Pancreas (tissue), 10 donors: ENCODE measurements around the gene ATXN7L2. TPM values are rescaled to one million over a fixed set of nuclear protein-coding genes. Genes with fewer than 3 reads are reported as not detected.

ENCODE experiments used
- ATAC-seq, 4 donors: fragments of 200-7000 bp; cut with Tn5 transposase; one replicate each; pipeline versions ENCODE4 v1.8.0 to v1.9.1; 2020; ENCODE audit warnings: mild to moderate bottlenecking in 4 of 4, moderate library complexity in 4 of 4
- DNase-seq, 6 donors: peaks; one replicate each; pipeline ENCODE4 v3.0.0-alpha.2; 2020
- FAIRE-seq: peaks from 2 replicates; lab custom pipeline; 2012; peaks lifted over from hg19 to GRCh38; lab: Jason Lieb, UNC
- H3K27ac ChIP-seq, 4 donors: fragments of 200-600 bp; sonication (generic); 1 replicate in 3 of 4; 2 replicates in 1 of 4; pipeline versions ENCODE4 v1.5.0 to v1.8.0; 2020
- H3K27me3 ChIP-seq, 4 donors: fragments of 200-600 bp; one replicate each; pipeline ENCODE4 v1.8.0; 2021
- H3K36me3 ChIP-seq, 3 donors: fragments of 200-600 bp; sonication (generic) in 1 of 3; one replicate each; pipeline versions ENCODE4 v1.5.0 to v1.8.0; 2020 to 2021
- H3K4me1 ChIP-seq, 3 donors: fragments of 200-600 bp; one replicate each; pipeline ENCODE4 v1.8.0; 2021
- H3K4me3 ChIP-seq, 4 donors: fragments of 200-600 bp; sonication (generic) in 2 of 4; one replicate each; pipeline versions ENCODE4 v1.5.0 to v1.8.0; 2020 to 2021
- H3K9me3 ChIP-seq, 4 donors: fragments of 200-600 bp; one replicate each; pipeline ENCODE4 v1.8.0; 2021
- CTCF ChIP-seq, 4 donors: fragments of 200-600 bp; sonication (generic) in 3 of 4; IDR thresholded peaks; one replicate each; pipeline versions ENCODE4 v1.5.0 to v1.8.0; 2021; ENCODE audit warnings: antibody characterized with exemption in 4 of 4
- WGBS, 2 donors: extraction: QIAGEN DNeasy Blood & Tissue Kit; methylation state at CpG; one replicate each; pipeline ENCODE4 v1.1.7; 2013; 5-methylcytosine and 5-hydroxymethylcytosine counted together
- intact Hi-C, 3 donors: fragments of 100-400 bp; cut with DNase I; formaldehyde crosslinking; loops; one replicate each; pipeline versions ENCODE4 v1.11.1 to v1.14.2; 2022
- polyA plus RNA-seq, 2 donors: library from polyadenylated mRNA; stranded (reverse); fragments of 200-250 nt; gene quantifications; one replicate each; pipeline ENCODE4 v1.2.3, GENCODE V29; 2013
- total RNA-seq, 6 donors: library from RNA; stranded (reverse); fragmentation: NEBNext Ultra II Directional in 4 of 6; extraction: Animal tissue kit (Norgen Biotek cat#: 25700) in 4 of 6; gene quantifications; one replicate each; pipeline versions ENCODE4 v1.2.1 to v1.2.4, GENCODE V29; 2021 to 2023
- donor health status: healthy with polysubstance abuse.
- donor health status: DM: no; HTN: no; CAD: no; lungs with moderate emphysema.
- donor health status: DM: no; HTN: no; CAD: no.
- donor health status: control.
- donor health status: control.
- donor health status: Bipolar disorder and iron deficiency.
- donor health status: DM: yes; HTN: yes; CAD: no.
- donor health status: DM: no; HTN: no; CAD: no.
- donor health status: DM: no; HTN: no; CAD: no.
- donor health status: DM: yes; HTN: yes; CAD: no.

Gene ATXN7L2, protein sequence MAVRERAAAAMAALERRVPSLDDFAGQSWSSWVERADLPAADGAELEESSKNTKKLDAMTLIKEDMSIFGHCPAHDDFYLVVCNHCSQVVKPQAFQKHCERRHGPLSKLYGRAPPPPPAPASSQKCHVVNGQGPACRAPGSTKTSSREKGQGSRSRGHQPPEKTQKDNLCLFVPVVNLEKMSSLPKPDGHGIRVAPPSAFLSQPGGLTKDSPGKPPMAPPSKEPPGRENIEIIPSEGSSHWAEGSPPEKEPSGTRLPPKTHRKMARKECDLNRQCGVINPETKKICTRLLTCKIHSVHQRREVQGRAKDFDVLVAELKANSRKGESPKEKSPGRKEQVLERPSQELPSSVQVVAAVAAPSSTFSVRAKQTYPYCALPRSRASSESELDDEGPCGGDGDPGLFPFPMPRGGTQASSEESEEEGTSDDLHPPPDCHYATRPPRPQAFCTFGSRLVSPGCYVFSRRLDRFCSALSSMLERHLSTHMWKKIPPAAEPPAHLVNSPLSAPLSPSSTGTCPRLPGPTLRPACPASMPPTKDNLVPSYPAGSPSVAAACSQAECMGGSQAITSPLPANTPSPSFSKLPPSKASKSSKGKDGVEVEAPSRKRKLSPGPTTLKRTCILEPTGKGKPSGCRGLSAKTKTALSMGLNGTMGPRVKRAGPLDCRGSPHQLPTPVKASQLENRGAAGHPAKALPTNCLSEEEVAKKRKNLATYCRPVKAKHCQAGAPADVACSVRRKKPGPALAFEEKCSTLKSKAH
- total RNA-seq = 1 to 10 TPM; 1.1 to 3.5 (median 1.7) TPM
- 10 to 100 TPM; 15.2 to 15.7 TPM for polyA plus RNA-seq

GRCh38 chr1:109483672-109484518 is at the start of gene ATXN7L2:
Gene ATXN7L2, plus strand, starts transcription at chr1:109483905. Its CDS starts 49 bp downstream, at chr1:109483954.
- WGBS, 2 donors = 0 to 1% methylated on average over 46 to 73 of the region's 73 CpGs

GRCh38 chr1:109434484-109434883 is 49.2 kb upstream of the ATXN7L2 start:
- Histone ChIP-seq H3K27ac (no peak overlapping the region), H3K9me3 (no peaks in the 10 kb centered on the region), H3K27me3 (no peaks in the 10 kb centered on the region), H3K4me1 (no peaks in the 10 kb centered on the region), H3K36me3 (no peaks in the 10 kb centered on the region), H3K4me3 (no peak overlapping the region)
- ATAC-seq (no peak), DNase-seq (no peak), FAIRE-seq (no peak)
- no peak for TF ChIP-seq CTCF (IDR thresholded peaks at IDR 0.05)
- 79 to 84% methylated on average over 1 of the region's 1 CpG for WGBS, 2 donors
- intact Hi-C loops = no loop called here

More at GRCh38 chr1:109483672-109484518, at the start of gene ATXN7L2:
- FAIRE-seq (no peak), DNase-seq (peak; percentile 92 to 98 (median 95)), ATAC-seq (peak; percentile 93 to 98 (median 96))
- no peaks in the 10 kb centered on the region for H3K36me3 ChIP-seq
- H3K4me3 ChIP-seq = peak within 1 kb of the TSS; percentile 59 to 72 (median 71)
- H3K27ac ChIP-seq = peak within 1 kb of the TSS; percentile 85 to 96 (median 90)
- no peaks in the 10 kb centered on the region for H3K27me3 ChIP-seq
- intact Hi-C loops = no loop called here
- H3K4me1 ChIP-seq = peaks cover 0 to 8% (median 0%) of the 10 kb centered on the region in 3 donors
- TF ChIP-seq CTCF (IDR thresholded peaks at IDR 0.05) = no peak
- H3K9me3 ChIP-seq = no peaks in the 10 kb centered on the region

DNA sequence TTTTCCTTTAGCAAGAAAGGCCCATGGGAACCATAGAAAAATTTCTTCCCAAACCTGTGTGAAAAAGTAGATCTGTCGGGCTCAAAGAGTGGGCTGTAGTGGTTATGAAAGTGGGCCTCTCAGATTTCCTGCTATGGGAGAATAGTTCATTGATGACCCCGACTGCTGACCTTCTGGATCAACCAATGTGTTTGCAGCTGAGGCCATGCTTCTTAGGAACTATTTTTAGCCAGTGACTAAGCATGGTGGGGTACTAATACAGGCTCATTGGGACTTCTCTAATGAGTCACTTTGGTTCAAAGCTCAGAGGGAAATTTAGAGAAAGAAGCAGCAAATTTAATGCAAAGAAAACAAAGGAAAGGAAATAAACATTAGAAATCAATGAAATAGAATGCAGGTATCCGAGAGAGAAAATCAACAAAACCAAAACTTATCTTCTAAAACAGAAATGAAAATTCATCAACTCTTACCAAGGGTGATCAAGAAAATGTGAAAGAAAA is 44.9 kb upstream of the ATXN7L2 start:
- 54 to 72% methylated on average over 3 of the region's 3 CpGs for WGBS, 2 donors
- DNase-seq (no peak), ATAC-seq (peak in 1 of 4 donors; percentile 69)

DNA sequence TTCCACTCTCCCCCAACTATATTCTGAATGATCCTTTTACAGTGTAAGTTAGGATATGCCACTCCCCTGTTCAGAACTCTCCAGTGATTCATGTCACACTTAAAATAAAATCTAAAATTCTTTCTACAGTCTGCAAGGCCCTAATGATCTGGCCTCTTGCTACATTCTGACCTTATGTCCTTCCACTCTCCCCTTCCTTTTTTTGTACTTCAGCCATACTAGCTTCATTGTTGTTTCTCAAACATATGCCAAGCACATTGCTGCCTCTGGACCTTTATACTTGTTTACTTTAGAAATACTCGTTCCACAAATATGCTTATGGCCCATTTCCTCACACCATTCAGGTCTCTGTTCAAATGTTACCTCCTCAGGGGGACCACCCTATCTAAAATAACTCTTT is 42.6 kb upstream of the ATXN7L2 start:
- no peaks in the 10 kb centered on the region for H3K9me3 ChIP-seq
- H3K4me3 ChIP-seq = no peak overlapping the region
- intact Hi-C loops = no loop called here
- H3K27ac ChIP-seq = no peak overlapping the region
- H3K4me1 ChIP-seq = no peaks in the 10 kb centered on the region
- WGBS, 2 donors = 4 to 24% methylated on average over 1 of the region's 1 CpG
- FAIRE-seq (no peak), DNase-seq (no peak), ATAC-seq (no peak)
- no peak for TF ChIP-seq CTCF (IDR thresholded peaks at IDR 0.05)
- no peaks in the 10 kb centered on the region for H3K27me3 ChIP-seq
- no peaks in the 10 kb centered on the region for H3K36me3 ChIP-seq

More for the DNA sequence above, 44.9 kb upstream of the ATXN7L2 start:
- H3K4me1 ChIP-seq = no peaks in the 10 kb centered on the region
- H3K4me3 ChIP-seq = no peak overlapping the region
- TF ChIP-seq CTCF (IDR thresholded peaks at IDR 0.05) = no peak
- H3K36me3 ChIP-seq = no peaks in the 10 kb centered on the region
- no peaks in the 10 kb centered on the region for H3K27me3 ChIP-seq
- H3K9me3 ChIP-seq = no peaks in the 10 kb centered on the region
- intact Hi-C loops = no loop called here
- no peak for FAIRE-seq
- no peak overlapping the region for H3K27ac ChIP-seq
